Measurements from ENCODE around the gene PRKAR1B. TPM values are rescaled to one million over a fixed set of nuclear protein-coding genes. Genes with fewer than 3 reads are reported as not detected.

PRKAR1B gene
- total RNA-seq, 1 experiment from 2014 or later: 51.7 TPM

DNA sequence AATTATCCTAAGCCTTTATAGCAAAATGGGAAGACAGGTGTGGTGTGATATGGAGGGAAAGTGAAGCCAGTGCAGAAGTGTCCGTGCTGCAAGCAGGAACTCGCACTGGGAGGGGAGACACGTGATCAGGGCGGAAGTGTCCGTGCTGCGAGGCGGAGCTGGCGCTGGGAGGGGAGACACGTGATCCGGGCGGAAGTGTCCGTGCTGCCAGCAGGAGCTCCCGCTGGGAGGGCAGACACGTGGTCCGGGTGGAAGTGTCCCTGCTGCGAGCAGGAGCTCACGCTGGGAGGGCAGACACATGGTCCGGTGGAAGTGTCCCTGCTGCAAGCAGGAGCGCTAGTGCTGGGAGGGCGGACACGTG is 40.5 kb upstream of the PRKAR1B start:
- Histone ChIP-seq H2AFZ (no peak overlapping the region), H3K4me1 (replicated peaks; ENCODE audit: insufficient read depth) (no peaks in the 10 kb centered on the region), H3K36me3 (ENCODE audit: low read depth) (peaks cover 28% of the 10 kb centered on the region), H3K79me2 (ENCODE audit: low read depth) (no peaks in the 10 kb centered on the region), H3F3A (ENCODE audit: insufficient read depth, low read depth) (no peaks in the 10 kb centered on the region; the same call in 1 of the 2 replicates), H3K9me2 (ENCODE audit: insufficient read depth) (no peaks in the 10 kb centered on the region), H3K27me3 (ENCODE audit: insufficient read depth, low read depth) (no peaks in the 10 kb centered on the region), H3K4me3 (no peak overlapping the region), H3K27ac (no peak overlapping the region), H4K20me1 (ENCODE audit: insufficient read depth) (peaks cover 29% of the 10 kb centered on the region), H3K4me2 (no peak overlapping the region), H3K9me3 (ENCODE audit: insufficient read depth, low read depth) (no peaks in the 10 kb centered on the region)
- POLR2A ChIA-PET (ENCODE audit: unreplicated experiment): no interaction called here
- no peak for DNase-seq
- CTCF ChIA-PET: no interaction called here
- BruUV-seq (replicated peaks): no TSS peak
- TF ChIP-seq EZH2 (IDR thresholded peaks at IDR 0.05; ENCODE audit: low read depth): no peak
- TF ChIP-seq, protein P1, sequence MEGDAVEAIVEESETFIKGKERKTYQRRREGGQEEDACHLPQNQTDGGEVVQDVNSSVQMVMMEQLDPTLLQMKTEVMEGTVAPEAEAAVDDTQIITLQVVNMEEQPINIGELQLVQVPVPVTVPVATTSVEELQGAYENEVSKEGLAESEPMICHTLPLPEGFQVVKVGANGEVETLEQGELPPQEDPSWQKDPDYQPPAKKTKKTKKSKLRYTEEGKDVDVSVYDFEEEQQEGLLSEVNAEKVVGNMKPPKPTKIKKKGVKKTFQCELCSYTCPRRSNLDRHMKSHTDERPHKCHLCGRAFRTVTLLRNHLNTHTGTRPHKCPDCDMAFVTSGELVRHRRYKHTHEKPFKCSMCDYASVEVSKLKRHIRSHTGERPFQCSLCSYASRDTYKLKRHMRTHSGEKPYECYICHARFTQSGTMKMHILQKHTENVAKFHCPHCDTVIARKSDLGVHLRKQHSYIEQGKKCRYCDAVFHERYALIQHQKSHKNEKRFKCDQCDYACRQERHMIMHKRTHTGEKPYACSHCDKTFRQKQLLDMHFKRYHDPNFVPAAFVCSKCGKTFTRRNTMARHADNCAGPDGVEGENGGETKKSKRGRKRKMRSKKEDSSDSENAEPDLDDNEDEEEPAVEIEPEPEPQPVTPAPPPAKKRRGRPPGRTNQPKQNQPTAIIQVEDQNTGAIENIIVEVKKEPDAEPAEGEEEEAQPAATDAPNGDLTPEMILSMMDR (conservative IDR thresholded peaks at IDR 0.05): no peak
- intact Hi-C loops (cut with micrococcal nuclease; ENCODE audit: unreplicated experiment): no loop called here

DNA sequence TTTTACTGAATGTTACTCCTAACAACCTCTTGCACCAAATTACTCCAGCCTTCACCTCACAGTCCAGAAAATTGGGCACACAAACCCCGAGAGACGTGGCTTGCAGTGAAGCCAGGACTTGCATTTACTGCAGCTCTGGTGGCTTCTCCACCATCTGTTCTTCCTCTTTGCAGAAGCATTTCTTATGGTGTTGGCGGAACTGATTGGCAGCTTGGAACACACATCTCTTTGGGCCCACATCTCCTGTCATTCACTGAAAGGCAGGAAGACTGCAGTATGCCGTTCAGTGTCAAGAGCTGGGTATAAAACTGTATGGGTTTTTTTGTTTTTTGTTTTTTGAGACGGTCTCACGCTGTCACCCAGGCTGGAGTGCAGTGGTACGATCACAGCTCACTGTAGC is 38.3 kb upstream of the PRKAR1B start:
- Histone ChIP-seq H4K20me1 (ENCODE audit: insufficient read depth) (peaks cover 21% of the 10 kb centered on the region), H3K9me3 (ENCODE audit: insufficient read depth, low read depth) (no peaks in the 10 kb centered on the region), H3K9me2 (ENCODE audit: insufficient read depth) (no peaks in the 10 kb centered on the region), H3K4me1 (replicated peaks; ENCODE audit: insufficient read depth) (no peaks in the 10 kb centered on the region), H3K36me3 (ENCODE audit: low read depth) (peaks cover 19% of the 10 kb centered on the region), H2AFZ (no peak overlapping the region), H3K27ac (no peak overlapping the region), H3K79me2 (ENCODE audit: low read depth) (no peaks in the 10 kb centered on the region), H3K4me3 (no peak overlapping the region), H3K4me2 (no peak overlapping the region), H3F3A (ENCODE audit: insufficient read depth, low read depth) (no peaks in the 10 kb centered on the region; the same call in 1 of the 2 replicates), H3K27me3 (ENCODE audit: insufficient read depth, low read depth) (no peaks in the 10 kb centered on the region)
- no TSS peak for BruUV-seq (replicated peaks)
- TF ChIP-seq EZH2 (IDR thresholded peaks at IDR 0.05; ENCODE audit: low read depth): no peak
- DNase-seq: no peak
- ChIA-PET CTCF (no interaction called here), POLR2A (ENCODE audit: unreplicated experiment) (interaction anchor here (0.6 kb wide), 1 partner anchor 61 kb away, joined by 4 read pairs; no protein-coding TSS in a partner anchor)
- intact Hi-C loops (cut with micrococcal nuclease; ENCODE audit: unreplicated experiment): no loop called here

DNA sequence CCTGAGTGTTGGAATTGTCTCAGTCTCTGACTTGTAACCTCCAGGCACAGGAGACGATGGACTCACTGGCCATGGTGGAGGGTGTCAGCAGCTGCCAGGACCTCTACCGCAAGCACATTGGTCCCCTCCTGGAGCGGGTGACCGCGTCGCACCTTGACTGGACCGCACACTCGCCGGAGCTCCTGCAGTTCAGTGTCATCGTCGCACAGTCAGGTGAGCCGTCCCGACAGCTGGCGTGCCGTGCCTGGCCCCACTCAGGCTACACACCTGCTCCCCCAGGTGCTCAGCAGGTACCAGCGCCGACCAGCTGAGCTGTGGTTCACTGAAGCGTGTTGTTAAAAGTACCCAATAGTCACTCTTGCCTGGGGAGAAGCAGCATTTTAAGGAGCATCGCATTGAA is 36.7 kb upstream of the PRKAR1B start:
- Histone ChIP-seq H3K27ac (no peak overlapping the region), H3K79me2 (ENCODE audit: low read depth) (no peaks in the 10 kb centered on the region), H4K20me1 (ENCODE audit: insufficient read depth) (peaks cover 12% of the 10 kb centered on the region), H3K4me2 (no peak overlapping the region), H2AFZ (no peak overlapping the region), H3K4me1 (replicated peaks; ENCODE audit: insufficient read depth) (no peaks in the 10 kb centered on the region), H3K9me2 (ENCODE audit: insufficient read depth) (no peaks in the 10 kb centered on the region), H3F3A (ENCODE audit: insufficient read depth, low read depth) (no peaks in the 10 kb centered on the region), H3K9me3 (ENCODE audit: insufficient read depth, low read depth) (no peaks in the 10 kb centered on the region), H3K36me3 (ENCODE audit: low read depth) (peaks cover 24% of the 10 kb centered on the region), H3K27me3 (ENCODE audit: insufficient read depth, low read depth) (no peaks in the 10 kb centered on the region), H3K4me3 (no peak overlapping the region)
- intact Hi-C loops (cut with micrococcal nuclease; ENCODE audit: unreplicated experiment): no loop called here
- no peak for DNase-seq
- CTCF ChIA-PET: no interaction called here
- no TSS peak for BruUV-seq (replicated peaks)
- POLR2A ChIA-PET (ENCODE audit: unreplicated experiment): no interaction called here
- TF ChIP-seq, protein P1 (conservative IDR thresholded peaks at IDR 0.05): no peak
- TF ChIP-seq EZH2 (IDR thresholded peaks at IDR 0.05; ENCODE audit: low read depth): no peak

GRCh38 chr7:762885-763284 is 35.8 kb upstream of the PRKAR1B start:
- Histone ChIP-seq H3F3A (ENCODE audit: insufficient read depth, low read depth) (no peaks in the 10 kb centered on the region), H3K4me2 (no peak overlapping the region), H3K4me1 (replicated peaks; ENCODE audit: insufficient read depth) (no peaks in the 10 kb centered on the region), H2AFZ (no peak overlapping the region), H4K20me1 (ENCODE audit: insufficient read depth) (peaks cover 9% of the 10 kb centered on the region), H3K27ac (no peak overlapping the region), H3K27me3 (ENCODE audit: insufficient read depth, low read depth) (no peaks in the 10 kb centered on the region), H3K79me2 (ENCODE audit: low read depth) (no peaks in the 10 kb centered on the region), H3K36me3 (ENCODE audit: low read depth) (peaks cover 24% of the 10 kb centered on the region), H3K9me2 (ENCODE audit: insufficient read depth) (no peaks in the 10 kb centered on the region), H3K9me3 (ENCODE audit: insufficient read depth, low read depth) (no peaks in the 10 kb centered on the region), H3K4me3 (no peak overlapping the region)
- no peak for DNase-seq
- ChIA-PET POLR2A (ENCODE audit: unreplicated experiment) (no interaction called here), CTCF (no interaction called here)
- intact Hi-C loops (cut with micrococcal nuclease; ENCODE audit: unreplicated experiment): no loop called here
- TF ChIP-seq EZH2 (IDR thresholded peaks at IDR 0.05; ENCODE audit: low read depth): no peak
- TF ChIP-seq, protein P1 (conservative IDR thresholded peaks at IDR 0.05): no peak
- no TSS peak for BruUV-seq (replicated peaks)

All from PC-9 (cell line).